ENCODE measurements around the gene INPP5A.

Gene INPP5A

GRCh38 chr10:132712291-132712690 is 174.7 kb downstream of the INPP5A start:
- no peak for DNase-seq

- no peak for DNase-seq
These were observed 175.2 kb downstream of the INPP5A start for GRCh38 chr10:132712743-132713142.

GRCh38 chr10:132713421-132714095 is 176.0 kb downstream of the INPP5A start:
- DNase-seq: no peak

GRCh38 chr10:132714096-132714985 is 176.8 kb downstream of the INPP5A start:
- DNase-seq: no peak

GRCh38 chr10:132714986-132715775 is 177.6 kb downstream of the INPP5A start:
- no peak for DNase-seq

GRCh38 chr10:132715776-132716680 is 178.4 kb downstream of the INPP5A start:
- no peak for DNase-seq

GRCh38 chr10:132716691-132717490 is 179.3 kb downstream of the INPP5A start:
- DNase-seq: no peak

GRCh38 chr10:132721725-132722124 is 184.1 kb downstream of the INPP5A start:
- DNase-seq: no peak

- DNase-seq: no peak
These were observed 185.1 kb downstream of the INPP5A start for GRCh38 chr10:132722394-132723329.

GRCh38 chr10:132723330-132723970 is 185.9 kb downstream of the INPP5A start:
- DNase-seq: no peak

GRCh38 chr10:132724446-132724845 is 186.9 kb downstream of the INPP5A start:
- no peak for DNase-seq

- DNase-seq: no peak
These were observed 187.6 kb downstream of the INPP5A start for GRCh38 chr10:132725202-132725601.

GRCh38 chr10:132726194-132726593 is 188.6 kb downstream of the INPP5A start:
- DNase-seq: no peak

GRCh38 chr10:132726951-132727350 is 189.4 kb downstream of the INPP5A start:
- DNase-seq: no peak

- no peak for DNase-seq
These were observed 189.8 kb downstream of the INPP5A start for GRCh38 chr10:132727411-132727810.

- no peak for DNase-seq
These were observed 190.7 kb downstream of the INPP5A start for GRCh38 chr10:132728321-132728720.

GRCh38 chr10:132728741-132729140 is 191.2 kb downstream of the INPP5A start:
- no peak for DNase-seq

GRCh38 chr10:132729810-132730572 is 192.4 kb downstream of the INPP5A start:
- DNase-seq: no peak

- DNase-seq: no peak
These were observed 193.0 kb downstream of the INPP5A start for GRCh38 chr10:132730573-132730953.

Data from NCI-H146 (cell line).